ENCODE results near the gene EBPL.

The EBPL gene

GRCh38 chr13:49676581-49677298 is 14.5 kb downstream of the EBPL start:
- no peak for DNase-seq (ENCODE audit: low read depth)

GRCh38 chr13:49670828-49671227 is 20.5 kb downstream of the EBPL start:
- no peak for DNase-seq (ENCODE audit: low read depth)

- DNase-seq (ENCODE audit: low read depth), result no peak
Observed at GRCh38 chr13:49669735-49670309, 21.5 kb downstream of the EBPL start.

- no peak for DNase-seq (ENCODE audit: low read depth)
Observed at GRCh38 chr13:49667773-49668172, 23.5 kb downstream of the EBPL start.

GRCh38 chr13:49664606-49665005 is 26.7 kb downstream of the EBPL start:
- no peak for DNase-seq (ENCODE audit: low read depth)

- no peak for DNase-seq (ENCODE audit: low read depth)
Observed at GRCh38 chr13:49657241-49657641, 34.0 kb downstream of the EBPL start.

- no peak for DNase-seq (ENCODE audit: low read depth)
Observed at GRCh38 chr13:49655906-49656305, 35.4 kb downstream of the EBPL start.

- DNase-seq (ENCODE audit: low read depth), result no peak
Observed at GRCh38 chr13:49654011-49654410, 37.3 kb downstream of the EBPL start.

GRCh38 chr13:49653478-49653877 is 37.8 kb downstream of the EBPL start:
- DNase-seq (ENCODE audit: low read depth), result no peak

- DNase-seq (ENCODE audit: low read depth), result no peak
Observed at GRCh38 chr13:49652355-49653305, 38.7 kb downstream of the EBPL start.

GRCh38 chr13:49651570-49652354 is 39.5 kb downstream of the EBPL start:
- no peak for DNase-seq (ENCODE audit: low read depth)

- no peak for DNase-seq (ENCODE audit: low read depth)
Observed at GRCh38 chr13:49649963-49650312, 41.3 kb downstream of the EBPL start.

GRCh38 chr13:49649244-49649962 is 41.9 kb downstream of the EBPL start:
- DNase-seq (ENCODE audit: low read depth), result no peak

GRCh38 chr13:49646688-49647087 is 44.6 kb downstream of the EBPL start:
- no peak for DNase-seq (ENCODE audit: low read depth)

GRCh38 chr13:49645451-49645850 is 45.8 kb downstream of the EBPL start:
- DNase-seq (ENCODE audit: low read depth), result no peak

- no peak for DNase-seq (ENCODE audit: low read depth)
Observed at GRCh38 chr13:49643035-49643646, 48.1 kb downstream of the EBPL start.

GRCh38 chr13:49641801-49642291 is 49.4 kb downstream of the EBPL start:
- DNase-seq (ENCODE audit: low read depth), result no peak

GRCh38 chr13:49638744-49639072 is 52.6 kb downstream of the EBPL start:
- no peak for DNase-seq (ENCODE audit: low read depth)

- DNase-seq (ENCODE audit: low read depth), result no peak
Observed at GRCh38 chr13:49638030-49638743, 53.1 kb downstream of the EBPL start.

GRCh38 chr13:49636705-49637104 is 54.6 kb downstream of the EBPL start:
- no peak for DNase-seq (ENCODE audit: low read depth)

Data from activated T-helper 9 cell treated with anti-CD3 and anti-CD28 coated beads, Interleukin-2, amount 50 U/mL, for 16 hours (primary cell).